OCI-M1 (cell line): ENCODE measurements around the gene NHSL1.

Source experiments
- DNase-seq: peaks from one replicate; lab custom pipeline; 2025; lab: John Stamatoyannopoulos, UW

The NHSL1 gene, protein sequence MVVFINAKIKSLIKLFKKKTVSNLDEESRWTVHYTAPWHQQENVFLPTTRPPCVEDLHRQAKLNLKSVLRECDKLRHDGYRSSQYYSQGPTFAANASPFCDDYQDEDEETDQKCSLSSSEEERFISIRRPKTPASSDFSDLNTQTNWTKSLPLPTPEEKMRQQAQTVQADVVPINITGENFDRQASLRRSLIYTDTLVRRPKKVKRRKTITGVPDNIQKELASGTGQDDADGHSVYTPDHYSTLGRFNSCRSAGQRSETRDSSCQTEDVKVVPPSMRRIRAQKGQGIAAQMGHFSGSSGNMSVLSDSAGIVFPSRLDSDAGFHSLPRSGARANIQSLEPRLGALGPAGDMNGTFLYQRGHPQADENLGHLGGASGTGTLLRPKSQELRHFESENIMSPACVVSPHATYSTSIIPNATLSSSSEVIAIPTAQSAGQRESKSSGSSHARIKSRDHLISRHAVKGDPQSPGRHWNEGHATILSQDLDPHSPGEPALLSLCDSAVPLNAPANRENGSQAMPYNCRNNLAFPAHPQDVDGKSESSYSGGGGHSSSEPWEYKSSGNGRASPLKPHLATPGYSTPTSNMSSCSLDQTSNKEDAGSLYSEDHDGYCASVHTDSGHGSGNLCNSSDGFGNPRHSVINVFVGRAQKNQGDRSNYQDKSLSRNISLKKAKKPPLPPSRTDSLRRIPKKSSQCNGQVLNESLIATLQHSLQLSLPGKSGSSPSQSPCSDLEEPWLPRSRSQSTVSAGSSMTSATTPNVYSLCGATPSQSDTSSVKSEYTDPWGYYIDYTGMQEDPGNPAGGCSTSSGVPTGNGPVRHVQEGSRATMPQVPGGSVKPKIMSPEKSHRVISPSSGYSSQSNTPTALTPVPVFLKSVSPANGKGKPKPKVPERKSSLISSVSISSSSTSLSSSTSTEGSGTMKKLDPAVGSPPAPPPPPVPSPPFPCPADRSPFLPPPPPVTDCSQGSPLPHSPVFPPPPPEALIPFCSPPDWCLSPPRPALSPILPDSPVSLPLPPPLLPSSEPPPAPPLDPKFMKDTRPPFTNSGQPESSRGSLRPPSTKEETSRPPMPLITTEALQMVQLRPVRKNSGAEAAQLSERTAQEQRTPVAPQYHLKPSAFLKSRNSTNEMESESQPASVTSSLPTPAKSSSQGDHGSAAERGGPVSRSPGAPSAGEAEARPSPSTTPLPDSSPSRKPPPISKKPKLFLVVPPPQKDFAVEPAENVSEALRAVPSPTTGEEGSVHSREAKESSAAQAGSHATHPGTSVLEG (N-terminal part only)

GRCh38 chr6:138499303-138500018, at the start of gene NHSL1:
Gene NHSL1, minus strand, starts transcription at chr6:138499494. Its CDS starts 204 bp downstream, at chr6:138499290.
- peak; percentile 60 for DNase-seq

GRCh38 chr6:138546733-138547185, 47.5 kb upstream of the NHSL1 start:
- no peak for DNase-seq

- DNase-seq: no peak
Measured at GRCh38 chr6:138545621-138545980, 46.3 kb upstream of the NHSL1 start.

- DNase-seq: no peak
Measured at GRCh38 chr6:138544501-138544900, 45.2 kb upstream of the NHSL1 start.

DNA sequence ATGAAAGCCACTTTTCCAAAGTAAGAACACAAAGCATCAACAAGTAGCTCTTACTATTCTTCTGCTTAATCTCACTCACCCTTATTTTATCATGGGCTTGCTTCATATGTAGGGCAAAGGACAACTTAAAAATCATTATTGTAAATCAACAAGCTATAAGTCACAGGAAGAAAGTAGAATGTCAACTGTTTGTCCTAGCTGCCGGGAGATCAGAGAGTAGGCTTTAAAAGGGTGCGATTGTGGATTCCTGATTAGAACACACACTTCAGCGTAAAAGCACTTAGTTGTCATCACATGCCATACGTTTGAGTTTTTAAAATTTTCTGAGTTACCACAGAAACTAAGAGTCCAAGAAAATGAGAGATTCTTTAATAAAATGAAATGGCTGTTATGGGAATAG, 44.4 kb upstream of the NHSL1 start:
- no peak for DNase-seq

DNA sequence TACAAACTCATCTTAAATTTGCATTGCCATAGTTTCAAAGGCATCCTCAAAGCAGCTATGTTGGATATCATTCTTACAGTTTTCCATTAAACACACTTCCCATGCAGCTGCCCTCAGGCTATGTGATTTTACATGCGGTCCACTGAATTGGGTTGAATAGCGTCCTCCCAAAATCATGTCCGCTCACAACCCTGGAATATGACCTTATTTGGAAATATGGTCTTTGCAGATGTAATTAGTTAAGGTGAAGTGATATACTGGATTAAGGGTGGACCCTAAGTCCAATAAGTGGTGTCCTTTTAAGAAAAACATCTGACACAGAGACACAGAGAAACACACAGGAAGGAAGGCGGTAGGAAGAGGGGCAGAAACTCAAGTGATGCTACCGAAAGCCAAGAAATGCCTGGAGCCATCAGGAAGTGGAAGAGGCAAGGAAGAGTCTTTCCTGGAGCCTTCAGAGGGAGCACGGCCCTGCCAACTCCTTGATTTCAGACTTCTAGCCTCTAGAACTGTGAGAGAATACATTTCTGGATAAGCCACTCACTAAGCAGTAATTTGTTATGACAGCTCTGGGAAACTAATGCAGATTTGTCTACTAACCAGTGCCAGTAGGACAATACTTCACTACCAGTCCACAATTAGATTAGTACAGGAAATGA, 42.7 kb upstream of the NHSL1 start:
- DNase-seq: no peak

DNA sequence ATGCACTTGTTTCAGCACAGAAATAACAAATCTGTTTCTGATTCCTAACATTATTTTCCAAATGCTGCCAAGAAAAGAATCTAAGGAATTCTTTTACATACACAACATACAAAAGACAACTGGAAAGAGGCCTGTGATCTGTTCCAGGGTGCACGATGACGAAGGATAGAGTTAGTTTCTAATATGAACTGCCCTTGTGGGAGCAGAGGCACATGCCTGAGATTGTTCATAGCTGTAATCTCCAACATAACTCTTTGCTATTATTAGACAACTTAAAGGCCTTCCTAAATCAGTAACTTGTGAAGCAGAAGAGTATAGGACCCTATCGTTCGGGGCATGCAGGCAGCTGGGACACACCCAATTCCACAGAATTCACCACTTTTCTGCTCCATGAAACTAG, 41.2 kb upstream of the NHSL1 start:
- DNase-seq: no peak

DNA sequence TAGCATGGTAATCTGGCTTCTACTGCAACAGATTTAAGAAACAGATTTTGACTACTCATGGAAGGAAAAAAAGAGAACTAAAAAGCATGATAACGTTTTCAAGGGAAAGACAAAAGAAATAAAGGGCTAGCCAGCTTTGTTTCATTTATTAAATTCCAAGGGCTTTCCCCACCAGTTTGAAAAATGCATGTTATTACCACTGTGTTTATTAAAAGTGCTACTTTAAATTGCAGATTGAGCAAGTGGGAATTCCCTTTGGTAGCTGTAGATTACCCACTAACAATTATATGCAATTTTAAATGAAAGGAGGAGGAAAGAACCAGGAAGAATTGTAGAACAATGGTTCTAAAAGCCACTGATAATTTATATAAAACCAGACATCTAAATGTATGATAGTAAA, 40.6 kb upstream of the NHSL1 start:
- peak; percentile 41 for DNase-seq

- DNase-seq: no peak
Measured at GRCh38 chr6:138538390-138539031, 39.2 kb upstream of the NHSL1 start.

DNA sequence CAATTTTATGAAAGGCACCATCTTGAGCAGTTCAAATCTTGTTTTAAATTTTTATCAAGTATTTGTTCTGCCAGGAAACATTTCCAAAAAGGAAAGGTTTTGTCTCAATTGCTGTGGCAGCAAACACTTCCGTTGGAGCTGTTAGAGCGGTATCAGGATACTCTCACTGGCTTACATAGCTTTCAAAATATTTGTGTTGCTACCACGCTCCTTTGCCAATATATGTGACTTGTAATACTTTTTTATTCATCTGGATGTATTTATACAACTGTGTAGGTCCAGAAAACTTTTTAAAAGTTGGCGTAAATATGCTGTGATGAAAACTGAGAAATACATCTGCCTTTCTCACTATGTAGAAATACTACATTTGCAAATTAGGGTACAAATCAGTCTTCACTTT, 37.8 kb upstream of the NHSL1 start:
- no peak for DNase-seq

DNA sequence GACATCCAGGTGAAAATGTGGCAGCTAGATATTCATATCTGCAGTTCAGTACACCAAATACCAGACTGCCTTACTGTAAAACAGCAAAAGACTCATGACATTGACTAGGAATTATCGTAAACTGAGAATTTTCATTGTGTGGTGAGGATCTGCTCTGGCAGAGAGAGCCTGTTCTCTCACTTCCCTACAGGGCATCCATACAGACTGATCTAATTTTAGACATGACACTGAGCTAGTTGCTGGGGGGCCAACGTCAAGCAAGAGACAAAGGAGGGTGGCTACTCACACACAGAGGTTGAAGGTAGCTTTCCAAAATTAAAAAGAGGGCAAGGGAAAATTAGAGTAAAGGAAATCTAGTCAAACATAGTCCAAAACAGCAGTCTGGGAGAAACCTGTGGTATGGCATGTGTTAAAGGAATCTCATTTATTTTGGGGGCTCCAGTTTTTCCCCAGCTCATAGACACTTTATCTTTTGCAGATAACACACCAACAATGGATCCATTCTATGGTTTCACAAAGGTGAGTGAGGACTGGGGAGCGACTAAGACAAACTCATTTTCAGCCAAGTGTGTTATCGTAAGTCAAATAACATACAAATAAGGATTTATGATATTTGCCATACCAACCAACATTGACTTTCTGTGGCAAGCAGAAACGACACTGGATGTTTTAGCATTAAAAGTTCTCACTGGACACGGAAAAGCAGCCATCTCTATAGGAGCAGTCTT, 36.6 kb upstream of the NHSL1 start:
- no peak for DNase-seq

GRCh38 chr6:138533667-138534066, 34.4 kb upstream of the NHSL1 start:
- no peak for DNase-seq

DNA sequence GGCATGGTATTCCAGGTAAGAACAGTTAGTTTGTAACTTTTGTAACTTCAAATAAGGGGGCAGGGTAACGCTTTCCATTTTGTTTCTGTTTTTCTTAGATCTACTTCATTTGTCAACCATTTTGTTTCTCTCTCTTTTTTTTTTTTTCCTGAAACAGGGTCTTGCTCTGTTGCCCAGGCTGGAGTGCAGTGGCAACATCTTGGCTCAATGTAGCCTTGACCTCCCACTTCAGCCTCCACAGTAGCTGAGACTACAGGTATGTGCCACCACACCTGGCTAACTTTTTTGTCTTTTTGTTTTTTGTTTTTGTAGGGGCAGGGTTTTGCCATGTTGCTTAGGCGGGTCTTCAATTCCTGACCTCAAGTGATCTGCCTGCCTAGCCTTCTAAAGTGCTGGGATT, 32.1 kb upstream of the NHSL1 start:
- DNase-seq: no peak

GRCh38 chr6:138529478-138529877, 30.2 kb upstream of the NHSL1 start:
- no peak for DNase-seq

DNA sequence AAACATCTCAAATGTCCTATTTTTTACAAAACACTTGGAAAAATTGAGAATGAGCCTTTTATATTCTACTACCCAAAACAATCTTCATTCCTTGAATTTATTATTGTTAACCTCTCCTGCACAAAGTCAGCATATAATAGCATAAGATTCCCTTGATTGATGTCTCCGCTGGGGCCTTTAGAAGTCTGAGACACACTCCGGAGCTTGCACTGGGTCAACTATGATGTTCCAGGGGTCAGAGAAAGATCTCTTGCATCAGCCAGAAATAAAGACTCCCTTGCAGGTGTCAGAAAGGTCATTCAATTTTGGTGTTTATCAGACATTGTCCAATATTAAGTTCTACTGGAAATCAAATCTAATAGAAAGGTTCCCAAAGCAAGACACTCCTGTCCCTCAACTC, 29.7 kb upstream of the NHSL1 start:
- DNase-seq: no peak

DNA sequence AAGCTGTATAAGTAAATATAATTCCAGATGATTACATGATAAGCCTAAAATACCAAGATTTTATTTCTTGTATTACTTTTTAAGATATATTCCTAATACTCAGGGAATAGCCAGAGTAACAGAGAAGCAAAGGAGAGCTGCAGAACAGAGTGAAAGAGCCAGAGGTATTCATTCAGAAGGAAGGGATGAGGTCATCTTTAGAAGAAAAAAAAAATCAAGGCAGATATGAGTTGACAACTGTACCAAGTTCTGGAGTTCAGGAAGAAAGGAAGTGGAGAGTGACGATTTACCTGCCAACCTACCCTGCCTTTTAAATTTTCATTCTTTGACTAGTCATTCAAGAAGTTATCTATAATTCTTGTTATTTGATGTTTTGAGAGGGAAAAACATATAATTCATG, 28.8 kb upstream of the NHSL1 start:
- DNase-seq: no peak

DNA sequence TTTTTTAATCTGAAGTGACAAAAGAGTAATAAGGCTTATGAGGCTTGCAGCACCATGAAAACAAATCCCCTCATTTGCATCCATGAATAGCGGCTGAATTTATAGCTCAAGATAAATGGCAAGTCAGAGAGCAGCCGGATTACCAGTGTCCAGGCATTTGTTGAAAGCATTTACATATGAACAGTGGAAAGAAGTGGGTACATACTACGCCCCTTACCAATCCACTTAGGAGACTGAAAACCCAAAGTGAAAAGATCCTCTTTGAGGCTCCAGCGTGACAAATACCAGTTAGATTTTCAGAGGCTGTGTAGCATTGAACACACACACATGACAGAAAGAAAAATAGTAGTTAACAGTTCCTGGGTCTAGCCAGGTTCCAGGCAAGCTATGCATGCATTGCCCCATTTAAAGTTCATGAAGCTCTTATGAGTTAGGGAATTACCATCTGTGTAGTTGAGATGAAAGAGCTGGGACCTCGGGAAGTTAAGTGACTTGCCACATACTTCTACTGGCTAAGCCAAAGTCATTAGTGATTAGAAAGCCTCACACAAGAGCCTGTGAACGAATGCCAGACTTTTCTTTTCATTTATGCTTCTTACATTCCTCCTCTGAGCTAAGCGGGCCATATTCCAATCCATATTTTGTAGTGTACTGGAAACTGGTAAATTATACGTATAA, 28.3 kb upstream of the NHSL1 start:
- no peak for DNase-seq

GRCh38 chr6:138526822-138527235, 27.5 kb upstream of the NHSL1 start:
- no peak for DNase-seq

- no peak for DNase-seq
Measured at GRCh38 chr6:138525355-138525754, 26.1 kb upstream of the NHSL1 start.
